AG04449 (cell line): Measurements from ENCODE around the gene DBH.

Experiments used
- CTCF ChIA-PET: fragments of 350-600 bp; formaldehyde crosslinking; extraction: SDS; loops from one replicate; lab custom pipeline; 2021; ENCODE audit warnings: antibody characterized with exemption; lab: Yijun Ruan, JAX
- POLR2A ChIA-PET: fragments of 400-600, 350-600 bp; formaldehyde crosslinking; extraction: SDS; loops from one replicate; lab custom pipeline; 2020; ENCODE audit warnings: antibody characterized with exemption, inconsistent platforms; lab: Yijun Ruan, JAX
- DNase-seq: peaks from one replicate; pipeline ENCODE4 v3.0.0-alpha.2; 2010; ENCODE audit warnings: low read depth, low spot score
- H3K4me3 ChIP-seq: 2 replicates; pipeline ENCODE4 v1.5.1; 2011; ENCODE audit warnings: low read depth, mild to moderate bottlenecking, control low read depth, low read length
- CTCF ChIP-seq: IDR thresholded peaks from one replicate; pipeline ENCODE4 v1.5.1; 2011; ENCODE audit warnings: mild to moderate bottlenecking, moderate library complexity, low read length, control low read depth, inconsistent platforms; ENCODE audit not compliant: insufficient read depth; ENCODE audit errors: missing control alignments

DBH gene

GRCh38 chr9:133607381-133607780 lies 28.8 kb upstream of the DBH start:
- no peak overlapping the region for H3K4me3 ChIP-seq
- no peak for DNase-seq
- no peak for TF ChIP-seq CTCF
- CTCF ChIA-PET = no interaction called here
- POLR2A ChIA-PET = no interaction called here

GRCh38 chr9:133607976-133608375 lies 28.2 kb upstream of the DBH start:
- POLR2A ChIA-PET = no interaction called here
- H3K4me3 ChIP-seq = no peak overlapping the region
- CTCF ChIA-PET = no interaction called here
- no peak for TF ChIP-seq CTCF
- DNase-seq = no peak

GRCh38 chr9:133608382-133608781 lies 27.8 kb upstream of the DBH start:
- no peak for DNase-seq
- CTCF ChIA-PET = no interaction called here
- no peak for TF ChIP-seq CTCF
- no peak overlapping the region for H3K4me3 ChIP-seq
- POLR2A ChIA-PET = no interaction called here

GRCh38 chr9:133608889-133609288 lies 27.3 kb upstream of the DBH start:
- ChIA-PET POLR2A (no interaction called here), CTCF (no interaction called here)
- DNase-seq = no peak
- H3K4me3 ChIP-seq = no peak overlapping the region
- no peak for TF ChIP-seq CTCF

GRCh38 chr9:133609311-133610098 lies 26.7 kb upstream of the DBH start, which contains the start of gene FAM163B:
TSS of gene FAM163B (minus strand) at chr9:133609389. CDS start at chr9:133580223, 29,166 bp downstream.
- ChIA-PET CTCF (no interaction called here), POLR2A (no interaction called here)
- no peak for TF ChIP-seq CTCF
- DNase-seq = no peak
- no peak within 1 kb of the TSS for H3K4me3 ChIP-seq

GRCh38 chr9:133610845-133611244 lies 25.3 kb upstream of the DBH start:
- ChIA-PET POLR2A (no interaction called here), CTCF (no interaction called here)
- no peak overlapping the region for H3K4me3 ChIP-seq
- TF ChIP-seq CTCF = no peak
- no peak for DNase-seq
